ENCODE data around the gene RERE.

The RERE gene

DNA sequence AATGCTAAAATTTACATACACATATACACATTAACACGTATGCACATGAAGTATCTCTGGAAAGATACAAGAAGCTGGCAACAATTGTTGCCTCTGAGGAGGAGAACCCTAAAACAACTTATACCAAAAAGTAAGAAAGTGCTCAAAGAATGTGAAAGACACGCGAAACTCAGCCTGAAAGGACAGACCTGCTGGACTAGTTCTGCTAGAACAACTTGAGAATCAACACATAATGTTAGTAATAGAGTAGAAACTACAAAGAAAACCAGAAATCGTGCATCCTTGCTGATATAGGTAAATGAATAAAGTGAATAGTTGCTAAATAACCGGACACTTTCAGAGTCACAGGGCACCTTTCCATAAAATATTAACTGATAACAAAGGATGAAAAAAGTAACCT is 242.5 kb downstream of the RERE start:
- DNase-seq (ENCODE audit: low read depth, low spot score): no peak

DNA sequence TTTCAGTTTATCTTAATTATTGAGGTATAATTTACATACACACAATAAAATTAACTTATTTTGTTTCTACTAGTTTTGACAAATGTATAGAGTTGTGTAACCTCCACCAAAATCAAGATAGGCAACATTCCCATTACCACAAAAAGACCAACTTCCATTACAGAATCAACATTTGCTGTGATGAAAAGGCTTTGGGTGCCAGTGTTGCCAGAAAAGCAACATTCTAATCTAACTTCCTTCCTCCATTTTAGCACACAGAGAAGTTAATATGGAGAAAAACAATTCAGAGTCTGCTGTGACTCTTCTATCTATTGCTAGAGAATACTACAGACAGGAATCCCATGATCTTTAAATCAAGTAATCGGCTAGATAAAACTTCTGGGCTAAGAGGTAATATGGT is 245.3 kb downstream of the RERE start:
- DNase-seq (ENCODE audit: low read depth, low spot score): no peak

DNA sequence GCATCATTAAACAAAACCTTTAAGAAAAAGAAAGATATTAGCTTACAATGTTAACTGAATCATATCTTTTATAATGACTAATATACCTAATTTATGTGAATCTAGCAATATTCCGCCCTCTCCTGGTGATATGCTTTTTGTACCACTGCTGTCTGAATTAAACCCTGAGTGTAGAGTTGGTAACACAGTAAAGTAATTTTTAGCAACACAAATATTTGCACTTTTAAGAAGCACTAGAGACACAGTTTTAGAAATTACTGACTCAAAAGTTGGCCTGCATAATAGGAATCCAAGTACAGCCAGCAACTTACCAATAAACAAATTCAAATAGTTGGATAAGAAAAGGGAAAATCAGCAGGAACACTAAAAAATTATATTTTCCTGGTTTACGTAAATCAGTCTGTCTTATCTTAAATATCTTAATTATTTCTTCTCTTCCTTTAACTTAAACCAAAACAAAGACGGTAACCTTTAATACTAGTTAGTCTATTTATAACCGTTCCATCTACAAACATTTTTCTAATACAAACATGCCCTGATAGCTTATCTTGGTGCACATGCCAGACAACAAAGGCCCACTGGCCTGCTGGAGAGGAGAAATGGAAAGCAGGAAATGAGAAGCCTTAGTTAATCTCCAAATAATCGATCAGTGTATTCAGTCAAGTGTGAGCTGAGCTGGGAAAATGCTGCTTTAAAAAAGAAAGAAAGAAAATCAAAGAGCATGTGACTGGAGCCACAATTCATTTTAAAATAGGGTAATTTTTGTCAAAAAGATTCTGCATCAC is 246.0 kb downstream of the RERE start:
- no peak for DNase-seq (ENCODE audit: low read depth, low spot score)

DNA sequence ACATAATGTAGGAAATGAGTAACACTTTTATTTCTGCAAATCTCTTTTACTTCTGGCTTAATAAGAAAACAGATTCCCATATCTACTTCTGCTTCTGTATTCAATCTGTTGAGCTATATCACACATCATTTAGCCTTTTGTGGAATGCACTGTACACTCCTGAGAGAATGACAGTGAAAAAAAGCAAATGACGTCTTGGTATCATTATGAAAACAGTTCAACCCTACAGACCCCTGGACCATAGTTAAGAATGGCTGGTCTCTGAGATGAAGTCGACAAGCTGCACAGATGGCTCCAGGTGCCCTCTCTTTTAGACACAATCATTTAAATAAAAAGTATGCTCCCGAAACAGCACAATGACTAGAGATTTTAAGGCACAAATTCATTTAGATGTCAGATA is 247.0 kb downstream of the RERE start:
- DNase-seq (ENCODE audit: low read depth, low spot score): no peak

DNA sequence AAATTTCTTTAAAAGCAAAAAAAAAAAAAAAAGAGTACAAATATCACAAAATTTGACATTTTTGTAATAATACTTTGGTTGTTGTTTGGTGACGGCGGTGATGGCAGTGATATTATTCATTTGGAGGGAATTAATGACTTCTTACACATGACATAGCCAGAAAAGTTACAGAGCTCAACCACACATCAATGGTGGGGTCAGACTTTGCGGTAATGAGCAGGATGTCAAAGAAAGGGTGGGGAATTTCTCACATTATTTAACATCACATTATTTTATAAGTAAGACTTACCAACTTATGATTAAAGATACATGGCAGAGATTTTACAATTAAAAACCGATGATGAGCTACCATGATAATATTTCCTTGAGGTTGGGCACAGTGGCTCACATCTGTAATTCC is 248.2 kb downstream of the RERE start:
- DNase-seq (ENCODE audit: low read depth, low spot score): no peak

DNA sequence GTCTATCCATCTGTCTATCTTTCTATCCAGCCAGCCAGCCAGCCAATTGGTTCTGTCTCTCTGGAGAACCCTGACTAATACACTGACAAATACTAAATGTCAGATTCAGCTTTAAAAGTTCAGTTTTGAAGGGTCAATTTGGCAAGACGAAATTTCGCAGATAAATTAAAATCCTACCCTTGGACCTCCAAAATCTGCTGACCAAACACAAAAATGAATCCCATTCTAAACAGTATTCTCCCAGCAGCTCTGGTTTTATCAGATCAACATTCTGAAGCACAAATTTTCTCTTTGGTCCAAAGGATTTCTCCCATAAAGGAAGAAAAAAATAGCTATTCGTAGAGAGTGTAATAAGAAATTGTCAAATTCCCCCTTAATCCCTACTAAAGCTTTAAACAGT is 248.6 kb downstream of the RERE start:
- DNase-seq (ENCODE audit: low read depth, low spot score): no peak

DNA sequence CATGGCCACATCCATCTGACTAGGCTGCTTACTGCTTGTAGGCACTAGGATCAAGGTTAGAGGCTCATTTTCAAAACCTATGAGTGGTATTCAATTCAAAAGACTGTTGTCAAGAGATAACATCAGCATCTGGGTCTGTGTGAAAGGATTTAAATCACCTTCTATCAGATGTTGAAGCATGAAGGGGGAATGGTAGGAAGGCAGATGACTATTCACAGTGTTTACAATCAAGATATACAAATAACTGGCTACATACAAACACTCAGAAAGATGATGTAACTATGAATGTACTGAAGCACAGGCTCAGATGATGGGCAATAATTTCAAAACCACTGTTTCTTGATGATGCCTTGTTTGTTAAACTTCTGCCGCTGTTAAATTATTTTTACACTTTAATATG is 250.3 kb downstream of the RERE start:
- DNase-seq (ENCODE audit: low read depth, low spot score): no peak

DNA sequence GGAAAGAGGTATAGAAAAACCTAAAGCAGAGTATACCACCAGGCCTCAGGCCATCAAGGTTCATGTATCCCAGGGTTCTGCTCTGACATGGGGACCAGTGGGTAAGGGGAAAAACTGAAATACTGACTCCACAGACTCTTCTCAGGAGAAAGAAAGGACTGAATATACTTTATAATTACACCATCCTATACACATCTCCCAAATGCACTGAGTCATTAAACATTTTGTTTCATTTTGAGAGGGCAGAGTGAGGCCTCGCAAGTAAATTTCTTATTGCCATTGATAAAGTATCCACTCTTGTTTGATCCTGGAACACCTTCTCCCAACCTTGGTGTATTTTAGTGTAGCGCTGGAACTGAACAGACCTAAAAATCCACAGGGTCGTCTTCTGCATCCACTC is 251.6 kb downstream of the RERE start:
- DNase-seq (ENCODE audit: low read depth, low spot score): no peak

DNA sequence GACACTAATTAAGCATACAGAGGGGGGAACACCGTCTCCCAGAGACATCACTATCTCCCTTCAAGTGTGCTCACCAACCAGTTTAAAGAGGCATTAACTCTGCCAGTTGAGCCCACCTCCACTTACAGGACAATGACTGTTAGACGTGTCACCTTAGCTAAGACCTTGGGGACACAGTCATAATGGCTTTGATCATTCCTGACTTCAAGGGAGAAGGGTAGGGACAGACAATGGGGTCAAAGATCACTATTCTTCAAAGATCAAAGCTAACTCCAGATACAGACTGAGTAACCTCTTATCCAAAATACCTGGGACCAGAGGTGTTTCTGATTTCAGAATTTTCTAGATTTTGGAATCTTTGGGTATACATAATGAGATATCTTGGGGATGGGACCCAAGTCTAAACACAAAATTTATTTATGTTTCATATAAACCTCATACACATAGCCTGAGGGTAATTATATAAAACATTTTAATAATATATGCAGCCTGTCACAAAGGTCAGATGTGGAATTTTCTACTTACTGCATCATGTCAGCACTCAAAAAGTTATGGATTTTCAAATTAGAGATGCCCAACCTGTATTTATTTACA is 253.4 kb downstream of the RERE start:
- no peak for DNase-seq (ENCODE audit: low read depth, low spot score)

DNA sequence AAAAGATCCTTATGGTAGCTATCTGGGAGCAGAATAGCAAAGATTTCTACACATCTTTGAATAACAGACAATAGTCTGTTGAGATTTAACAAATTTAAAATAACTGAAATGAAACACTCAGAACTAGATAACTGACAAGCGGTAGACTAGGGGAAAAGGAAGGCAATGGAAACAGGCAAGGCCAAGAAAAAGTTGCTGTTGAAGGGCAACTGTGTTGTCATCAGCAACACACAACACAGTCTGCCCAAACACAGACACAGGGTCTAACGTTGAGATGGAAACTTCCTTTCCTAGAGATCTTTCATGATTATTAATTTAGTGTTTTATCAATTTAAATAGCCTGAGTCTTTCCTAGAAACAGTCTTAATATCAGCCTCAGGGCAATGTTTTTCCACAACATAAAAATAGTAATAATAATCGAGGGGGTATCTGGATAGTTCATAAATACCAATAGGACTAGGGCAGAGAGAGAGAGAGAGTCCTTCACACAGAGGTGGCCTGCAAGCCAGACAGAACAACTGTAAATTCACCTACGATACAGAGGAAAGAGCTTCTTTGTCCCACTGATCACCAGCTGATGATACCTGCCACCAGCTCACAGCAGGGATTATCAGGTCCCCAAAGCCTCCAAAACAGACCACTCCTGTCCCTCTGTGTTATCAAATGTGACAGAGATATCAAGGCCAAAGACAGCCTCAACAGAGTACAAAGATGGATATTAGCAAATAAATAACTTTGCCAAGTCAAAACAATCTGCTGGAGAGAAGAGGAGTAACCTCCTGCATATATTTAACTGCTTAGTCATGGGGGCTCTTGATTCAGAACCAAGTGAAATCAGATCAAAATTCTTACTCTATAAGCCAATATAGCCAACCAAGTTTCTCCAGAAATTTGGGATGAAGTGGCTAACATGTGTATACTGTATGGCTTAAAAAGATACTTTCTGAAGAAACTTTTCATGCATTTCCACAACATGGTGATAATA is 254.3 kb downstream of the RERE start:
- DNase-seq (ENCODE audit: low read depth, low spot score): no peak

DNA sequence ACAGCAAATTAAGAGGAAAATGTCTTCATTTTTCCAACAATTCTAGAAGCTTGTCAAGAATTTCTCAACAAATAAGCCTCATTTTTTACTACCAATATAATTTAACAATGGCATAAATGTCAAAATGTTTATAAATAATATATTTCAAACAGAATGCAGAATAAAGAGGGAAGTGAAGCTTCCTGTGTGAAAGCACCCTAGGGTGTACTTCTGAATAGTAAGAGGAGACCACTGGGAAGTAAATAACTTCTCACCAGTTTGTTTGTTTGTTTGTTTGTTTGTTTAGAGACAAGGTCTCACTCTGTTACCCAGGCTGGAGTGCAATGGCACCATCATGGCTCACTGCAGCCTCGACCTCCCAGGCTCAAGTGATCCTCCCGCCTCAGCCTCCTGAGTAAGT is 255.2 kb downstream of the RERE start:
- no peak for DNase-seq (ENCODE audit: low read depth, low spot score)

DNA sequence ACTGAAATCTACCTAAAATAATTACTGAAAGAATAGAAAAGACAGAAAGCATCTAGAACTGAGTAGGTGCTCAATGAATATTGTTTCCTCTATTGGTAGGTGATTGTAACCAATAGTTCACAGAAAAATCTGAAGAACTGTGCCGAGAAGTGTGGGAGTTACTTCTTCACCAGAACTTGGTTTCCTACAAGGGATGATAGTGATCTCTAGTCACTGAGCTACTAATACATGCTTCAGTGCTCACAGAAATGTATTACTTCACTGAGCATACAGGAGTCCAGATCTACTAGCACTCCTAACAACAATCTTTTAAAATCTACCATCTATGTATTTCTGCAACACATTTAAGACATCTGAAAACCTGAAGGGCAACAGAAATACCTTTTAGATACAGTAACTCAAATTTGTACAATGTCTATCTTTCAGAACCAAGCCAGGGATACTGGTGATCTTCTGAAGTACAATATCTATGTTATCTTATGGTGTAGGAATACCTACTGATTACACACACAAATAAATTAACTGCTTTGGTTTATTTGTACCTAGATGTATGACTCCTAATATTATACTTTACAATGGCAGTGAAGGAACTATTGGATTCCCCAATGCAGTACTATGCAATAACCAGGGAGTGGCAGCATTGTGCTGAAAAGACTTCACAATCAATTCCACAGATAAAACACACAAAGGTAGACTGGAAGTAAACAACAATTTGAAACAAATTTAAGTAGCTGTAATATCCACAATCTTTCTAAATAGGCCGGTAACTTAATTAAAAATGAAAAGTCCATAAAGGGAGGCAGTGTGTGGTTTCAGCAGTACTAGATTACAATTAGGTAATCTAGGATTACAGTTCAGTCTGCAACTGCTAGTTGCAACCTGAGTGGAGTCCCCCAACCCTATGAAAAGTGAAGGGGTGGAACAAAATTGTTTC is 256.6 kb downstream of the RERE start:
- DNase-seq (ENCODE audit: low read depth, low spot score): no peak

DNA sequence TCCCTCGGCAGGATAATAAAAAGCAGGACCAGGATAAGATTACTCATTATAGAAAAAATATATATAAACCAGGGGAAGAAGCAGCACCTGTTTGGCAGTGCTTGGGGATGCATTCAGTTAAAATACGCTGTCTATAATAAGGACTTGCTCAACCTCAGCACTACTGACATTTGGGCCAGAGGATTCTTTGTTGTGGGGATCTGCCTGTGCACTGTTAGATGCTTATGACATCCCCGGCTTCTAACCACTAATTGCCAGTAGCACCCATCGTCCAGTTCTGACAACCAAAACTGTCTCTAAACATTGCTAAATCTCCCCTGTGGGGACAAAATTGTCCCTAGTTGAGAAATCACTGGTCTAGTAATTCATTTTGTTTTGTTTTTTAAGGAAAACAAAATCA is 257.4 kb downstream of the RERE start:
- no peak for DNase-seq (ENCODE audit: low read depth, low spot score)

DNA sequence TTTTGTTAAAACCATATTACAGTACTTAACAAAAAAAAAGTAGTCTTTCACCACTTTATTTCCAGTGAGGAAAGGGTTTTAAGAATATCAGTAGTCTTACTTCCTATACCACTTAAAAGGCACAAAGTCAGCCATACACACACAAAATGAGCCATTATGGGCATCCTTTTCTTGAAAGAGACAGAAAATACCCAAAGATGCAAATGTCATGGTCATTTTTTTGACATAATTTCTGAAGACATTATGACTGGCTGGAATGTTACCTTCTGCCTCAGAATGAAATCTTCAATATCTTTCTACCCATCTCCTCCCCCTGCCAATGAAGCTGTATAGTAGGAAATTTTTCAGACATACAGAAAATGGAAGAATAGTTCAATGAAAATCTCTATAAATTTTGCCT is 261.9 kb downstream of the RERE start:
- no peak for DNase-seq (ENCODE audit: low read depth, low spot score)

DNA sequence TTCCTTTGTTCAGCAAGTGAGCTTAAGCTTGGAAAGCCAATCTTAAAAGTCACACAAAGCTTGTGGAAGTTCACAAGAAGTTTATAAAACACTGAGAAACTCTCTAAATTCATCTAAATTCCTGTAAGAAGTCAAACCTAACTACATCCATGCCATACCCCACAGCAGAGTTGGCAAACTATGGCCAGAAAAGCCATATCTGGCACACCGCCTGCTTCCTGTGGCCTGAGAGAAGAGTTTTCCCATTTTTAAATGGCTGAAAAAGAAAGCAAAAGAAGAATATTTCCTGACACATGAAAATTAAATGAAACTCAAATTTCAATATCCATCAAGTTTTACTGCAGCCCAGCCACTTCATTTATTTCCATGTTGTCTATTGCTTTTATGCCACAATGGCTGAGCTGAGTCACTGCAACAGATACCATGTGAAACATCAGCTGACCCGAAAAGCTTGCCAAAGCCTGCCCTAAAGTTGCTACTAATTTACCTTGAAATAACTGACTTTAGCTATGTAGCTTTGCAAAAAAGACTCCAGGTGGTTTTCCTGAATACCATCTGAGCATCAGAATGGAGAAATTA is 262.4 kb downstream of the RERE start:
- DNase-seq (ENCODE audit: low read depth, low spot score): no peak

DNA sequence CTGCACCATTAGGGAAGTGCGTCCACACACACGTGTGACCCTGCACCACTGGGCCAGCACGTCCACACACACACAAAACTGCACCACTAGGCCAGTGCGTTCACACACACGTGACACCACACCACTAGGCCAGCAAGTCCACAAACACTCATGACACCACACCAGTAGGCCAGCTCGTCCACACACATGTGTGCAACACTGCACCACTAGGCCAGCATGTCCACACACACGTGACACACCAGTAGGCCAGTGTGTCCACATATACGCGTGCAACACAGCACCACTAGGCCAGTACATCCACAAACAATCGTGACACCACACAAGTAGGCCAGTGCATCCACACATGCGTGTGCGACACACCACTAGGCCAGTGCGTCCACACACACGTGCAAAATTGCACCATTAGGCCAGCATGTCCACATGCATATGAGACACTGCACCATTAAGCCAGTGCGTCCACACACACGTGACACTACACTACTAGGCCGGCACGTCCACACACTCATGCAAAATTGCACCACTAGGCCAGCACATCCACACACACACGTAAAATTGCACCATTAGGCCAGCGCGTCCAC is 264.5 kb downstream of the RERE start:
- no peak for DNase-seq (ENCODE audit: low read depth, low spot score)

DNA sequence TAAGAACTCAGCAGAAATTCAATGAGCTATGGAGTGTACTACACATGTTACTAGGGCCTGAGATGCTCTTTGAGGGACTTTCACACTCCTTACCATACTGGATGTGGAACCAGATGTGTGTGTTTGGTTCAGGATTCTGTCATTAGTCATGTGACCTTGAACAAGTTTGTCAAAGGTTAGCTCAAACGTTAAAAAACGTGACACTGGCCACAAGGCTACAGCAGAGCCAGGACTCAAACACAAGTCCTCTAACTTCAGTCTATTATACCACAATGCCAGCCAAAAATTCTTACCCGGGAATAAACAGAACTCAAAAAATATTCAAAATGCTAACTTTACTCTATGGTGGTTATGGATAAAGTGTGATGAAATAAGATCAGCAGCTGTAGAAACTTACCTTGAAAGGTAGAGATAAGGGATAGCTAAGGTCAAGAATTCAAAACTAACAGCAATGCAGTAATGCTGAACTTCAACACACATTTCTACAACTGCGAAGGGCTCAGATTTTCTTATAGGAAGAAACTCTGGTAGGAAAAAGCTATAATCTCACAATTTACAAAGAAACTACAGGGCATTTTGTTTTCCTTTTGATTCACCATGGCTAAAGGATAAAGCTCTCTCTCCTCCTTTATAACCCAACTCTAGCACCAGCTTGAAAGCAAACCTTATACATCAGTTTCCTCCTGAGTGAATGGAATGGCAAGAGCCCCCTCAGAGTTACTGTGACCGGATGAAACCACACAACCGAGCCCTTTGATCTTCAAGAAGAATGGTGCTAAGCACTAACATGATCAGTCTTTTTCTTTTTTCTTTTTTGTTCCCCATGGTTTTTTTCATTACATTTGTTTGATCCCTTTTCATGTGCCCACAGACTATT is 265.6 kb downstream of the RERE start:
- DNase-seq (ENCODE audit: low read depth, low spot score): no peak

DNA sequence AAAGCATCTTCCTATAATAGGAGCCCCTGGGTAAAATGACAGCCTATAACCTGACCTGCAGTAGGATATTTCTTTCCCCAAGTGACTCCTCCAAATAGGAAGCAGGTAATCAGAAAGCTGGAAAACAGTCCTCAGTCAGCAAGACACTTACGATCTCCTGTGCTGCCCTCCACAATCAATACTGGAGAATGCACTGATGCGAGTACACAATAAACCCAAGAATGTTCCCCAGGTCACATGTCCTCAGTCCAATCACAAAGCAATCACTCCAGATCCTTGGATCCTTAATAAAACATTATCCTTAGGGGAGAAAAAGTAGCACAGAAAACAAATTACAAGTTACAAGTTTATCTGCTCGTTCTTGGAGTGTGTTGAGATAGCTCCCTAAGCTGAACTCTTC is 266.4 kb downstream of the RERE start:
- no peak for DNase-seq (ENCODE audit: low read depth, low spot score)

DNA sequence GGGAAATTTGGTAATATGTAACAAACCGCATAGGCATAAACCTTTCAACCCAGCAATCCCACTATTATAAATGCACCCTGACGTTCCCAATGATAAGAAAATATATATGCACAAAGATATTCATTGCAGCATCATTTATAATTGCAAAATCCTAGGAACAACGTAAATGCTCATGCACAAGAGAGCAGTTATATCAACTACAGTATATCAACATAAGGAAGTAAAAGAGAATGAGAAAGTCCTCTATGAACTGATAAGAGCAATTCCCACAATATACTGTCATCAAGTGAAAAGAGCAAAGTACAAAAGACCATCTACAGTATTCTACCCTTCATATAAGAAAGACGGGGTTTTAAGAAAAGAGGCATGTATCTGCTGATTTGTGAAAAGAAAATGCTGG is 269.6 kb downstream of the RERE start:
- DNase-seq (ENCODE audit: low read depth, low spot score): no peak

DNA sequence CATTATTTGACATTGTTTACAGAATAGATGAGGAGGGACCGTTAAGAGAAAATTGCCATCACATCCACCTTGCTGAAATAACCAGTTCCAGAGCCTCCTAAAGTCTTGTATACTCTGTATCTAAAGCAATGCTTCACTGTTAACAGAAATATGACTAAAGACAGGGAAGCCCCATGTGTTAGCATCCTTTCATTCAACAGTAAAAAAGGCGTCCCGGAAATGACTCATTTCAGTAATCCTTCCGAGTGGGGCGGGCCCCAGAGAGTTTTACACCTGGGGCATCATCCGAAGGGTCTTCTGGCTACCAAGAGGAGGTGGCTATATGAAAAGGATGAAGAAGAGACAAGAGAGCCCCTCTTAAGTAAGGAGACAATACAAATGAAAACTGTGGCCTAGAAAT is 272.4 kb downstream of the RERE start:
- DNase-seq (ENCODE audit: low read depth, low spot score): no peak

All from activated naive CD8-positive, alpha-beta T cell treated with anti-CD3 and anti-CD28 coated beads, Interleukin-2, amount 50 U/mL, for 16 hours (primary cell).